NB4 (cell line): ENCODE results near the gene PARD6G.

ENCODE experiments used
- CTCF ChIP-seq: IDR thresholded peaks from one replicate; pipeline ENCODE4 v1.5.1; 2012; ENCODE audit warnings: low read depth, low read length
- MYC ChIP-seq: IDR thresholded peaks from 2 replicates; pipeline ENCODE4 v1.6.1; 2011; ENCODE audit warnings: low read depth, low read length
- POLR2A ChIP-seq: IDR thresholded peaks from 2 replicates; pipeline ENCODE4 v1.6.1; 2011; ENCODE audit warnings: mild to moderate bottlenecking; ENCODE audit not compliant: insufficient read length; ENCODE audit errors: extremely low read depth

- TF ChIP-seq POLR2A: no peak
- no peak for TF ChIP-seq MYC
- TF ChIP-seq CTCF: no peak
Measured at GRCh38 chr18:80147418-80148325, 99.6 kb downstream of the PARD6G start.
